GM18520 (cell line): ENCODE measurements around the gene CFAP100.

Experiments
- ATAC-seq: cut with Tn5 transposase; IDR thresholded peaks from one replicate; pipeline ENCODE4 v1.9.1; 2021; ENCODE audit not compliant: unreplicated experiment

Gene CFAP100

GRCh38 chr3:126456766-126457388 is 62.2 kb downstream of the CFAP100 start:
- ATAC-seq, result no peak

- ATAC-seq, result no peak
Observed at GRCh38 chr3:126459111-126459762, 64.5 kb downstream of the CFAP100 start.

GRCh38 chr3:126459763-126460127 is 65.0 kb downstream of the CFAP100 start:
- ATAC-seq, result no peak

GRCh38 chr3:126460381-126460780 is 65.7 kb downstream of the CFAP100 start:
- no peak for ATAC-seq

GRCh38 chr3:126461450-126462070 is 66.9 kb downstream of the CFAP100 start:
- ATAC-seq, result no peak

GRCh38 chr3:126463521-126463920 is 68.8 kb downstream of the CFAP100 start:
- no peak for ATAC-seq

GRCh38 chr3:126464093-126464492 is 69.4 kb downstream of the CFAP100 start:
- no peak for ATAC-seq

GRCh38 chr3:126464494-126464893 is 69.8 kb downstream of the CFAP100 start:
- ATAC-seq, result no peak

GRCh38 chr3:126464997-126465396 is 70.3 kb downstream of the CFAP100 start:
- ATAC-seq, result no peak

GRCh38 chr3:126465928-126466544 is 71.3 kb downstream of the CFAP100 start:
- no peak for ATAC-seq

- ATAC-seq, result no peak
Observed at GRCh38 chr3:126466886-126467610, 72.3 kb downstream of the CFAP100 start.

GRCh38 chr3:126467611-126467955 is 72.9 kb downstream of the CFAP100 start:
- no peak for ATAC-seq

GRCh38 chr3:126468028-126468891 is 73.6 kb downstream of the CFAP100 start:
- ATAC-seq, result no peak

- ATAC-seq, result no peak
Observed at GRCh38 chr3:126469479-126469878, 74.8 kb downstream of the CFAP100 start.

- ATAC-seq, result no peak
Observed at GRCh38 chr3:126472277-126473006, 77.7 kb downstream of the CFAP100 start.

- no peak for ATAC-seq
Observed at GRCh38 chr3:126473292-126474168, 78.8 kb downstream of the CFAP100 start.

- peak; percentile 10 for ATAC-seq
Observed at GRCh38 chr3:126474498-126475412, 80.0 kb downstream of the CFAP100 start.
